IPS-15b (cell line): ENCODE measurements around the gene COL26A1.

Experiments used
- H3K27me3 ChIP-seq: one replicate; pipeline ENCODE4 v1.6.1; 2013; ENCODE audit warnings: low read length; ENCODE audit not compliant: control insufficient read depth, insufficient read depth
- H3K36me3 ChIP-seq: one replicate; pipeline ENCODE4 v1.6.1; 2013; ENCODE audit warnings: low read length; ENCODE audit not compliant: control insufficient read depth, insufficient read depth
- H3K4me1 ChIP-seq: one replicate; pipeline ENCODE4 v1.6.1; 2013; ENCODE audit warnings: mild to moderate bottlenecking, low read length; ENCODE audit not compliant: control insufficient read depth, insufficient read depth
- H3K4me3 ChIP-seq: one replicate; pipeline ENCODE4 v1.5.1; 2013; ENCODE audit warnings: low read depth, low read length
- H3K9ac ChIP-seq: one replicate; pipeline ENCODE4 v1.6.1; 2013; ENCODE audit warnings: low read depth, mild to moderate bottlenecking, low read length
- H3K9me3 ChIP-seq: one replicate; pipeline ENCODE4 v1.6.1; 2013; ENCODE audit warnings: mild to moderate bottlenecking, low read length; ENCODE audit not compliant: control insufficient read depth, insufficient read depth

Gene COL26A1

DNA sequence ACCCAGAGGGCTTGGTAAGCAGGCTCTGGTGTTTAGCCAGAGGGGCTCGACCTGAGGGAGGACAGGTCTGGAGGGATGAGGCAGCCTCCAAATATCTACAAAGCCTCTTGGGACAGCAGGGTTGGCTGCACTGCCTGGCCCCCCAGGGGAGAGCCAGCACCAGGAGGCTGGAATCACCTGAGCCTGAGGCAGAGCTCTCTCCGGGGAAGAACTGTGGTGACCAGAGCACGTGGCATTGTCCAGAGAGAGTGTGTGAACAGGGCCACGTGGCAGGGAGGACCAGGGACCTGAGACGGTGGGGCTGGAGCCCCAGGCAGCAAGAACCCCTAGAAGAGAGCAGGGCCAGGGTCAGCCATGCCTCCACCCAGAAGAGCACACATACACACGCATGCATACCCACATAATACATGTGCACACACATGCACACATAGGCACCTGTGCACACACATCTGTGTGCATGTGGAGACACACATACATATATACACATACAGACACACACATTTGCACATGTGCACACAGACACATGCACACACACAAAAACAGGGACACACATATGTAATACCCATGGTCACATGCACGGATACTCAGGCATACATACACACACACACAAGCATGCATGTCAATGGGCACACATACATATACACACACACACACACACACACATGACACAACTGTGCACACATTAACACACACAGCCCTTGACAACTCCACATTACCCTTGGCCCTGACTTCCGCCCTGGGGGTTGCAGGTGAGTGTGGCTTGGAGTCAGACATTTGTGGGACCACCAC, 171.5 kb downstream of the COL26A1 start:
- Histone ChIP-seq H3K4me1 (no peaks in the 10 kb centered on the region), H3K27me3 (no peaks in the 10 kb centered on the region), H3K9ac (no peak overlapping the region), H3K9me3 (no peaks in the 10 kb centered on the region), H3K4me3 (no peak overlapping the region), H3K36me3 (peaks cover 6% of the 10 kb centered on the region)

- Histone ChIP-seq H3K9ac (no peak overlapping the region), H3K27me3 (no peaks in the 10 kb centered on the region), H3K36me3 (peaks cover 6% of the 10 kb centered on the region), H3K4me1 (no peaks in the 10 kb centered on the region), H3K4me3 (no peak overlapping the region), H3K9me3 (no peaks in the 10 kb centered on the region)
Observed at GRCh38 chr7:101534873-101535272, 172.2 kb downstream of the COL26A1 start.

- Histone ChIP-seq H3K36me3 (peaks cover 6% of the 10 kb centered on the region), H3K9me3 (no peaks in the 10 kb centered on the region), H3K9ac (no peak overlapping the region), H3K4me1 (no peaks in the 10 kb centered on the region), H3K4me3 (no peak overlapping the region), H3K27me3 (no peaks in the 10 kb centered on the region)
Observed at GRCh38 chr7:101535351-101535751, 172.7 kb downstream of the COL26A1 start.

GRCh38 chr7:101536232-101536631, 173.6 kb downstream of the COL26A1 start:
- no peaks in the 10 kb centered on the region for H3K4me1 ChIP-seq
- H3K9ac ChIP-seq = no peak overlapping the region
- H3K4me3 ChIP-seq = no peak overlapping the region
- no peaks in the 10 kb centered on the region for H3K9me3 ChIP-seq
- H3K27me3 ChIP-seq = no peaks in the 10 kb centered on the region
- peaks cover 6% of the 10 kb centered on the region for H3K36me3 ChIP-seq

DNA sequence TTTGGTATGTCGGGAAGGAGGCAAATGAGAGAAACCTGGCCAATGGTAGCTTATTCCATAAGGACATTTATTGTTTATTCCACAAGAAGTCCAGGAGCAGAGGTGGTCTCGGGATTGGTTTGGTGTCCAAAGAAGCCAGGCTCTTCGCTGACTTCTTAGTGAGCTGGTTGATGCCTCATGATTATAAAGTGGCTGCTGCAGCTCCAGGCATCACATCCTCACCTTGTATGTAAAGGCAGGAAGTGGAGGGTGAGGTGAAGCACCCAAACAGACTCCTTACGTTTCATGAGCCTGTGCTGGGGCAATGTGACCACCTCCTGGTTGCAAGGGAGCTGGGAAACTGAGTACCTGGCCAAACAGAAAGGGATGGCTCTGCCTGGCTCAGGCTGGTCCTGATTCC, 174.0 kb downstream of the COL26A1 start:
- H3K27me3 ChIP-seq = no peaks in the 10 kb centered on the region
- no peak overlapping the region for H3K4me3 ChIP-seq
- H3K36me3 ChIP-seq = peaks cover 6% of the 10 kb centered on the region
- H3K9ac ChIP-seq = no peak overlapping the region
- no peaks in the 10 kb centered on the region for H3K4me1 ChIP-seq
- H3K9me3 ChIP-seq = no peaks in the 10 kb centered on the region

DNA sequence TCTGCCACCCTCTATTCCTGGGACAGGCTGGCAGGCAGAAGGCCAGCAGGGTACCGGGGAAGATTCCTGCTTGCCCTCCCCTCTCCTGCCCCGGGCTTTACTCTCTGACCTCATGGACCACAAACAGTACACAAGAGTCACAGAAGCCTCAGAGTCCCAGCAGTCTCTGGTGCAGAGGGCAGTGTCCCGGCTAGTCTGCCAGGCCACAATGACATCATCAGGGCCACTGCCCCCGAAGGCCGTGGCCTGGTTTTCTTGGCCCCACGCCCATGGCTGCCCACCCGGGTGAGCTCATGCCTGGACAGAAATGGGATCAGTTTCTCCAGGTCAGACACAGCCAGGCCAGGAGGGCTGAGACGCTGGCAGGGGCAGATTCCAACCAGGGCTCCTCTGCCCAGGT, 174.5 kb downstream of the COL26A1 start:
- H3K4me3 ChIP-seq = no peak overlapping the region
- H3K9ac ChIP-seq = no peak overlapping the region
- H3K4me1 ChIP-seq = no peaks in the 10 kb centered on the region
- H3K36me3 ChIP-seq = peaks cover 6% of the 10 kb centered on the region
- H3K9me3 ChIP-seq = no peaks in the 10 kb centered on the region
- H3K27me3 ChIP-seq = no peaks in the 10 kb centered on the region

DNA sequence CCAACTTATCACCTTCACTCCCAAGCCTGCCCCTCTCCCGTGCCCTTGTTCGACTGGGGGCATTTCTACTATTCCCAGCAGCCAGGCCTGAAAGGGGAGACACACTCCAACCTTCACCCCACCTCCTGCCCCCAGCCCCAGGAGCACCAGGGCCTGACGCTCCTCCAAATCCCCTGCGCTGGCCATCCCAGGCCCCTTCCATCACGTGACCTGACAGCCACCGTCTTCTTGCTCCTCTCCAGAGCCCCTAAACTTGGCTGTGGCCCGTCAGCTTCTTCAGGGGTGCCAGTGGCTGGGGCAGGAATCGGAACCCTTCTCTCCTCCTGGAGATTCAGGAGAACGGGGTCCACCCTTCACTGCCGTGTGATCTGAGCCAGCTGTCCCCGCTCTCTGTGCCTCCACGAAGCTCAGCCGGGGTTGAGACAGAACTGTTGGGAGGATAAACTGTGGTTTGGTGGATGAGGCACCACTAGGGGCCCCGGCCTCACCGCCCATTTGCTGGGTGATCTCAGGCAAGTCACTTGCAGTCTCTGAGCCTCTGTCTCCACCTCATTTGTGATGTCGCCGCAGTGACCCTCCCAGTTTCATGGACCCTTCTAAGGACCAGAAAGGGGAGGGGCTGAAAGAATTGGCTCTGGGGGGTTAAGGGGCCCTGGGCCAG, 175.4 kb downstream of the COL26A1 start:
- no peaks in the 10 kb centered on the region for H3K9me3 ChIP-seq
- no peak overlapping the region for H3K9ac ChIP-seq
- no peaks in the 10 kb centered on the region for H3K27me3 ChIP-seq
- no peak overlapping the region for H3K4me3 ChIP-seq
- H3K36me3 ChIP-seq = peaks cover 6% of the 10 kb centered on the region
- no peaks in the 10 kb centered on the region for H3K4me1 ChIP-seq

DNA sequence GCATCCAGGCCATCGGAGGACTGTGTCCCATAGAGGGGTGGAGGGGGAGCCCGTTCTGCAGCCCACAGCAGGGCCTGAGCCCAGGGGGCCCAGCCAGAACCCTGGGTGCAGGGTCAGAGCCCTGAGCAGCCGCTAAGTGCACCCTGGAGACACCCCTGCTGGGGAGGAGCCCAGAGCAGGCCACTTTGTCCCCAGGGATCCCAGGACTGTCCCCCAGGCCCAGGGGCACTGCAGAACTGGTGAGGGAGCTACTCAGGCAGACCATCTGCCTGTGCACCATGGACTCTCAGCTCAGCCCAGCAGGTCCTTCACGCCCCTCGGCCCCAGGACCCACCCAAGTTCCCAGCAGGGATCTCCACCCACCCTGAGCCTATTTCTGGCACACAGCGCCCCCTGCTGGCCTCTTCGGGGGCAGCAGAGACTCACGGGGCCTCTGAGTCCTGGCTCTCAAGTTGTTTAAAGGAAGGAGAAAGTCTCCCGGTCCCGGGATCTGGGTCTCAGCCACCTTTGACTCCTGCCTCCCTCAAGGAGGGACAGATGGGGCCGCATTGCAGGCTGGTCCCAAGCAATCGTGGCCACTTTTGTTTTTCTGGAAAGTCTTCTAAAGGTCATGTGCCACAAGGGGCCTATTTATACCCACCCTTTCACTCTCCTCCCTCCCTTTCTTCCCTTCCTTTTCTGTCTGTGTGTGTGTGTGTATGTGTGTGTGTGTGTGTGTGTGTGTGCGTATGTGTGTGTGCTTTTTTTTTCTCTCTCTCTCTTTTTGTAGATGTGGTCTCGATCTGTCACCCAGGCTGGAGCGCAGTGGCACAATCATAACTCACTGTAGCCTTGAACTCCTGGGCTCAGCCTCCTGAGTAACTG, 176.2 kb downstream of the COL26A1 start:
- Histone ChIP-seq H3K4me1 (no peaks in the 10 kb centered on the region), H3K9me3 (no peaks in the 10 kb centered on the region), H3K4me3 (no peak overlapping the region), H3K27me3 (no peaks in the 10 kb centered on the region), H3K36me3 (peaks cover 6% of the 10 kb centered on the region), H3K9ac (no peak overlapping the region)

DNA sequence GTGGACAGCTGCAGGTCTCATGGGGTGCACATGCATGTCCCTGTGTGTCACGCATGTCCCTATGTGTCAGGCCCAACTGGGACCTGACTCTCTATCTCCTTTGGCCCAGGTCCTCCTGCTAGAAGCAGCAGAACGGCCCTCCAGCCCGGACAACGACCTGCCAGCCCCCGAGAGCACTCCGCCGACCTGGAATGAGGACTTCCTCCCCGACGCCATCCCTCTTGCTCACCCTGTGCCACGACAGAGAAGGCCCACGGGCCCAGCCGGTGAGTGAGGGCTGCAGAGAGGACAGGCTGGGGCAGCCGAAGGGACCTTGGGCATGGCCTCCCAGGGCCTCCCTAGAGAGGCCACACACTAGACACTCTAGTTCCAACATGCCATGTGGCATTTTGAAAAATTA, 177.1 kb downstream of the COL26A1 start:
- no peaks in the 10 kb centered on the region for H3K9me3 ChIP-seq

GRCh38 chr7:101542527-101543241, 180.0 kb downstream of the COL26A1 start:
- Histone ChIP-seq H3K27me3 (no peaks in the 10 kb centered on the region), H3K36me3 (peaks cover 4% of the 10 kb centered on the region), H3K4me3 (no peak overlapping the region), H3K9ac (no peak overlapping the region), H3K9me3 (no peaks in the 10 kb centered on the region), H3K4me1 (no peaks in the 10 kb centered on the region)

More for the DNA sequence above, 177.1 kb downstream of the COL26A1 start:
- Histone ChIP-seq H3K27me3 (no peaks in the 10 kb centered on the region), H3K4me1 (no peaks in the 10 kb centered on the region), H3K4me3 (no peak overlapping the region), H3K36me3 (peaks cover 2% of the 10 kb centered on the region), H3K9ac (no peak overlapping the region)

DNA sequence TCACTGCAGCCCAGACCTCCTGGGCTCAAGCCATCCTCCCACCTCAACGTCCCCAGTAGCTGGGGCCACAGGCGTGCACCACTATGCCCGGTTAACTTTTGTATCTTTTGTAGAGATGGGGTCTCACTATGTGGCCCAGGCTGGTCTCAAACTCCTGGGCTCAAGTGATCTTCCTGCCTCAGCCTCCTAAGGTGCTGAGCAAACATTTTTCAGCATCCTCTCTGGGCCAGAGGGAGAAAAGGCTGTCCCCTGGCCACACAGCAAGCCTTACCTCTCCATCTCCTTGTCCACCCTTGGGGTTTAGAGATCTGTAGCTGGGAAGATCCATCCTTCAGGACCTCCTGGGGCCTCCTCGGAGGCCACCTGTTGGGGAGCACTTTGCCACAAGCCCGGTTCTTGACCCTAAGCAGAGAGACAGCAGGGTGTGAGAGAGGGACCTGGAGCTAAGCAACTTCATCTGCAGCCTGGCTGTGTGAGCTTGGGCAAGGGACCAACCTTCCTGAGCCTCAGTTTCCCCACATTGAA, 180.6 kb downstream of the COL26A1 start:
- Histone ChIP-seq H3K4me3 (no peak overlapping the region), H3K4me1 (no peaks in the 10 kb centered on the region), H3K27me3 (no peaks in the 10 kb centered on the region), H3K36me3 (peaks cover 4% of the 10 kb centered on the region), H3K9me3 (no peaks in the 10 kb centered on the region), H3K9ac (no peak overlapping the region)
